Mucosa of stomach (tissue), 1 donor: ENCODE measurements around the gene QPRT.
"Not testable (repeated sequence)": the region's sequence is repeated elsewhere in the genome, so short reads cannot be mapped to it uniquely, and the experiment has no call there.

ENCODE experiments used
- H3K27me3 ChIP-seq: one replicate; pipeline ENCODE4 v1.7.0; 2013; ENCODE audit warnings: mild to moderate bottlenecking, low read length; ENCODE audit not compliant: control insufficient read depth, insufficient read depth
- H3K36me3 ChIP-seq: one replicate; pipeline ENCODE4 v1.7.0; 2013; ENCODE audit warnings: low read length; ENCODE audit not compliant: control insufficient read depth, insufficient read depth
- H3K4me1 ChIP-seq: one replicate; pipeline ENCODE4 v1.7.0; 2013; ENCODE audit warnings: mild to moderate bottlenecking, low read length; ENCODE audit not compliant: control insufficient read depth, insufficient read depth
- H3K4me3 ChIP-seq: one replicate; pipeline ENCODE4 v1.7.0; 2013; ENCODE audit warnings: low read length
- H3K9ac ChIP-seq: one replicate; pipeline ENCODE4 v1.7.0; 2013; ENCODE audit warnings: mild to moderate bottlenecking, low read length, moderate library complexity
- H3K9me3 ChIP-seq: one replicate; pipeline ENCODE4 v1.7.0; 2013; ENCODE audit warnings: mild to moderate bottlenecking, low read length, moderate library complexity; ENCODE audit not compliant: control insufficient read depth
- donor health status: Pancreatic carcinoma.

Gene QPRT

DNA sequence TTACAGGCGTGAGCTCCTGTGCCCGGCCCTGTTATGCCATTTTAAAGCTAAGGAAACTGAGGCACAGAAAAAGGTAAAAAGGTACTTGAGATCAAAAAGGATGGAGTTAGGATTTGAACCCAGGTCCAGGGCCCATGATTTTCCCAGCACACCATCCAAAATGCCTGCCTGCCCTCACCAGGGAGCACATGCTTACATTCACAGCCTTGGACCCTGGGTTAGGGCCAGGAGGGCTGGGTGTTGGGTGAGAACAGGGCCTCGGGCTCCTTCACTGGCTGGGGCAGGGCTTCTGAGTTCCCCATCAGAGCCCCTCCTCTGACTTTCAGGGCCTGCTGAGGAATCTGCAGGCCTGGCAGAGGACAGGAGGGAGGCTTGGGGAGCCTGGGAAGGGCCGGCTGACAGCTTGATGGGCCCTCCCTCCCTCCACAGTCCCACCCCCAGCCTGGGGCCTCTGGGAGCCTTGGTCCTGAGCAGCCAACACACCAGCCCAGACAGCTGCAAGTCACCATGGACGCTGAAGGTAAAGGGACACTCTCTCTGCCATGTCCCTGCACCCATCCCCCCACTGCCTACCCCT is at the start of gene QPRT:
QPRT (plus strand) TSS at position 490 of the 577 bp plus-strand sequence; CDS start at position 508, 18 bp downstream.
- Histone ChIP-seq H3K36me3 (no peaks in the 10 kb centered on the region), H3K9ac (no peak within 1 kb of the TSS), H3K9me3 (no peaks in the 10 kb centered on the region), H3K4me3 (no peak within 1 kb of the TSS), H3K4me1 (no peaks in the 10 kb centered on the region), H3K27me3 (no peaks in the 10 kb centered on the region)

DNA sequence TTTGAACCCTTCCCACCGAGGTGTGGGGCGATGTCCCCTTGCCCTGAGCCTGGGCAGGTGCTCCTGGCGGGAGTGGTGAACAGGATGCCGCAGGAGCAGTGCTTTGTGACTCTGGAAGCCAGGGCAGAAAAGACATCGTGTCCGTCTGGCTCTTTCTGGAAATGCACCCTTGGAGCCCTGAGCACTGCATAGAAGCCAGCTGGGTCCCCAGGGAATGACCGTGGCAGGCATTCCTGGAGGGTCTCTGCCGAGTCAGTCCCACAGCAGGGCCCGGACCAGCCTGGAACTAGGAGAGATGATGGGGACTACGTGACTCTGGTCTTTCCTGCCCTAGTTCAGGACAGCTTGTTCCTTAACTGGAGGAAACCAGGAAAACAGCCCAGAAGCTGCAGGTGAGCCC is 49.7 kb upstream of the QPRT start:
- not testable (repeated sequence) for H3K9ac ChIP-seq, H3K27me3 ChIP-seq, H3K4me1 ChIP-seq, H3K4me3 ChIP-seq, H3K36me3 ChIP-seq, H3K9me3 ChIP-seq

DNA sequence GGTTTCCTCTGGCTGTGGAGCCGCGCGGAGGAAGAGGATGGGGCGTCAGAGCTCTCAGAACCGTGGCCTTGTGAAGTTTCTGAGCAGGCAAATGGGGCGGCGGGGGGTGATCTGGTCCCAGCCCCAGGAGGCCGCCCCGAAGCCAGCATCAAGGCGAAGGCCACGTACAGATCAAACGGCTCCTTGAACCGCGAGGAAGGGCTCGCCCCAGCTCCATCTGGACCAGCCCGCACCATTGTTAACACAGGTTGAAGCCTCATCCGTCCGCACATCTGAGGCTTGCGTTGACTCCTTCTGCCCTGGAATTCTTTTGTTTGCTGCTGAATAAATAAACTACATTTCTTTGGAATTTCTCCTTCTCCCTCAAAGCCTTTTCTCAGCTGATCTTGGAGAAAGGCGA is 47.3 kb upstream of the QPRT start:
- H3K4me3 ChIP-seq, H3K27me3 ChIP-seq, H3K36me3 ChIP-seq, H3K9me3 ChIP-seq, H3K9ac ChIP-seq, H3K4me1 ChIP-seq: not testable (repeated sequence)

DNA sequence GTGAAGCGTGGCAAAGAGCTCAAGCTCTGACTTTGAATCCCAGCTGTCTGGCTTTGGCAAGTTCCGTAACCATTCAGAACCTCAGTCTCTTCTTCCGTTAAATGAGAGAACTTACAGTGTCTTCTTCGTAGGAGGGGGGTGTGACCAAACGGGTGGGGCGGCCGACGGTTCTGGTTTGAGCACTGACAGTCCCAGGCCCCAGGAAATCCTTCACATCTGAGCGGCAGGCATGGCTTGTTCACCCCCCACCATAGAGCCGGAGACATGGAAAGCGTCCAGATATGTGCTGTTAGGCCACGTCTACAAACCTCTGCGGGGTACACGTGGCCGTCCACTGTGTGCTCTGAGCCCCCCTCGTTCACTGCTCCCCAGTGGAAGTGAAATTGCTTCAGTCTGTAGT is 43.1 kb upstream of the QPRT start:
- H3K9ac ChIP-seq, H3K27me3 ChIP-seq, H3K36me3 ChIP-seq, H3K4me3 ChIP-seq, H3K9me3 ChIP-seq, H3K4me1 ChIP-seq: not testable (repeated sequence)

DNA sequence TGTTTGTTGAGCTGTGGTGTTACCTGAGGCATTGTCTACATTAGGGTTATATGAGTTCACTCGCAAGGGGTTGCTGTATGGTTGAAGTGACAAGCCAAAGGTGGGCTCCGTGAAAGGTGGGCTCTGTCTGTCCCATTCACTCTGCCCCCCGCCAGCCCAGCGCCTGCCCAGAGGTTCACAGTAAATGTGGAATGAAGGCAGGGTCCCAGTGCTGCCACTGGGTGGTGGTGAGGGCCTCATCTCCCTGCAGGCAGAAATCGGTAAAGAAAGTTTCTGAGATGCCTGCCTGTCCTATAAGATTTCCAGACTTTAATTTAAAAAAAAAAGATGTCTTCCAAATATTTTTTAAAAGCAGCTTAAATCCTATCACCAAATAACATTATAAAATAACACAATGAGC is 42.6 kb upstream of the QPRT start:
- not testable (repeated sequence) for H3K9ac ChIP-seq

DNA sequence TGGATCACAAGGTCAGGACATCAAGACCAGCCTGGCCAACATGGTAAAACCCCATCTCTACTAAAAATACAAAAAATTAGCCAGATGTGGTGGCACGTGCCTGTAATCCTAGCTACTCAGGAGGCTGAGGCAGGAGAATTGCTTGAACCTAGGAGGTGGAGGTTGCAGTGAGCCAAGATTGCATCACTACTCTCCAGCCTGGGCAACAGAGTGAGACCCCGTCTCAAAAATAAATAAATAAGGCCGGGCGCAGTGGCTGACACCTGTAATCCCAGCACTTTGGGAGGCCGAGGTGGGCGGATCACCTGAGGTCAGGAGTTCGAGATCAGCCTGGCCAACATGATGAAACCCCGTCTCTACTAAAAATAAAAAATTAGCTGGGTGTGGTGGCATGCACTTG is 40.2 kb upstream of the QPRT start:
- not testable (repeated sequence) for H3K36me3 ChIP-seq, H3K4me1 ChIP-seq, H3K9ac ChIP-seq, H3K9me3 ChIP-seq, H3K27me3 ChIP-seq, H3K4me3 ChIP-seq

More for the DNA sequence above, 42.6 kb upstream of the QPRT start:
- H3K36me3 ChIP-seq, H3K9me3 ChIP-seq, H3K4me3 ChIP-seq, H3K27me3 ChIP-seq, H3K4me1 ChIP-seq: not testable (repeated sequence)

DNA sequence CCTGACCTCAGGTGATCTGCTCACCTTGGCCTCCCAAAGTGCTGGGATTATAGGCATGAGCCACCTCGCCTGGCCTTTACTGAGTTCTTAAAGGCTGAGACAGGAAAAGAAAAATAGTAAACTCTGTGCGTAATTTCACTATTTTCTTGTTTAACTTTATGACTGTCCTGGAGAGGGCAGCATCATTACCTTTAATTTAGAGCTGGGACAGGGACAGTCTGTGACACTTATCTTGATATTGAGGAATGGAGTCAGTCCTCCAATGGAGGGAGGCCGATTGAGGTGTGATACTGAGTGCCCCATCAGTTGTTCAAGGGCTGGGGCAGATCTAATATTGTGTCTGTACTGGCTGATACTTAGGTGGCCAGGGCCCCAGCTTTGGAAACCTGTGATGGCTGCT is 37.4 kb upstream of the QPRT start:
- Histone ChIP-seq H3K36me3 (no peaks in the 10 kb centered on the region), H3K9me3 (no peaks in the 10 kb centered on the region), H3K9ac (no peak overlapping the region), H3K27me3 (peaks cover 2% of the 10 kb centered on the region), H3K4me1 (no peaks in the 10 kb centered on the region), H3K4me3 (no peak overlapping the region)

DNA sequence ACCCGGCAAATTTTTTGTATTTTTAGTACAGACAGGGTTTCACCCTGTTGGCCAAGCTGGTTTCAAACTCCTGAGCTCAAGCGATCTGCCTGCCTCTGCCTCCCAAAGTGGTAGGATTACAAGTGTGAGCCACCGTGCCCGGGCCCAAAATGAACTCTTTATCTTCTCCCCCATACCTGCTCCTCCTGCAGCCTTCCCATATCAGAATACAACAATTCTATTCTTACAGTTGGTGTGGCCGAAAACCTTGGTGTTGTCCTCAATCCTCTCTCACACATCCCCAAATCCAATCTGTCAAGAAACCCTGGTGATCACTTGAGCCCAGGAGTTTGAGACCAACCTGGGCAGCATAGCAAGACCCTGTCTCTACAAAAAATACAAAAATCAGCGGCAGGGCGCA is 35.4 kb upstream of the QPRT start:
- H3K36me3 ChIP-seq: no peaks in the 10 kb centered on the region
- H3K9me3 ChIP-seq: no peaks in the 10 kb centered on the region
- peaks cover 2% of the 10 kb centered on the region for H3K27me3 ChIP-seq
- H3K4me3 ChIP-seq: no peak overlapping the region
- no peak overlapping the region for H3K9ac ChIP-seq
- H3K4me1 ChIP-seq: no peaks in the 10 kb centered on the region

DNA sequence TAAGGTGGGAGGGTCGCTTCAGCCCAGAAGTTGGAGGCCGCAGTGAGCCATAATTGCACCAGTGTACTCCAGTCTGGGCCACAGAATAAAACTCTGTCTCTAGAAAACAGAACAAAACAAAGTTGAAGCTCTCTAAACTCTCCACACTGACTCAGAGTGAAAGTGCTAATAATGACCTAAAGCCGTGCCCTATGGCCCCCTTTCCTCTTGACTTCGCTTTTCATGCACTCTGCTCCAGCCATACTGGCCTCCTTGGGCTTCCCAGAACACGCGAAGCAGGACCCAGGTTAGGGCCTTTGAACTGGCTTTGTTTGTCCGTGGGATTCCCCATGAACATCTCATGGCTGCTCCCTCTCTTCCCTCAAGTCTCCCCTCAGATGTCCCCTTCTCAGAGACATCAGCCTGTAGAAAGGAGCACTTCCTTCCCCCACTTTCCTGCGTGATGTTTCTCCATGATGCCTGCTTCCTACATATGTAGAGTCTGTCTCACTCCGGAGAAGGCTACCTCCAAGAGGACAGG is 34.6 kb upstream of the QPRT start:
- H3K4me1 ChIP-seq: no peaks in the 10 kb centered on the region
- no peak overlapping the region for H3K9ac ChIP-seq
- no peaks in the 10 kb centered on the region for H3K9me3 ChIP-seq
- H3K4me3 ChIP-seq: no peak overlapping the region
- no peaks in the 10 kb centered on the region for H3K36me3 ChIP-seq
- H3K27me3 ChIP-seq: peaks cover 2% of the 10 kb centered on the region

DNA sequence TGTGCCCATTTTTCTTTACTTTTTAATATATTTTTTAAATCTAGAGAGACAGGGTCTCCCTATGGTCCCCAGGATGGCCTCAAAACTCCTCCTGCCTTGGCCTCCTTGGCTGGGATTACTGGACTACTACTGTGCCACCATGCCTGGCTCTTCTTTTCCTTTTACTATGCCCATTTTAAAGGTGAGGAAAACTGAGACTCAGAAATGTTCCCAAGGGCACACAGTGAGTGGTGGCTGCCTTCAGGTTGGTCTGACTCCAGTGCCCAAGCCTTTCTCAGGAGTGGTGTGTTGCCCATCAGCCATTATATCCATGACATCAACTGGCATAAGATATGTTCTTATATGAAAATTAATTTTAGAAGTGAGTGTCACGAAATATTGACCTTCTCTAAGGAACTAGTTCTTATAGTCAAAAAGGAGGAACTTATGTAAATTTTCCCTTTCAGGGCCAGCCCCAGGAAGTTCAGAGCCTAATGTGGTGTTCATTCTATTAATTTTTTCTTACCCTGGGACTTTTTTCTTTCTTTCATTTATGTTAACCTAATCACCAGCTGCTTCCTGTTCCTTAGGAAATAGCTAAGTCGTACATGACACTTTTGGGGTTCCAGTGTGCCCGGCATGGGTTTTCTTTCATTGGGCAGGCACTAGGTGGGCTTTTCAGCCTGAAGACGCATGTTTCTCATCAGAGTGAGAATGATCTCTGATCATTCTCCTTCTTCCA is 33.8 kb upstream of the QPRT start:
- Histone ChIP-seq H3K27me3 (peaks cover 2% of the 10 kb centered on the region), H3K4me1 (no peaks in the 10 kb centered on the region), H3K9ac (no peak overlapping the region), H3K36me3 (no peaks in the 10 kb centered on the region), H3K9me3 (no peaks in the 10 kb centered on the region), H3K4me3 (no peak overlapping the region)

DNA sequence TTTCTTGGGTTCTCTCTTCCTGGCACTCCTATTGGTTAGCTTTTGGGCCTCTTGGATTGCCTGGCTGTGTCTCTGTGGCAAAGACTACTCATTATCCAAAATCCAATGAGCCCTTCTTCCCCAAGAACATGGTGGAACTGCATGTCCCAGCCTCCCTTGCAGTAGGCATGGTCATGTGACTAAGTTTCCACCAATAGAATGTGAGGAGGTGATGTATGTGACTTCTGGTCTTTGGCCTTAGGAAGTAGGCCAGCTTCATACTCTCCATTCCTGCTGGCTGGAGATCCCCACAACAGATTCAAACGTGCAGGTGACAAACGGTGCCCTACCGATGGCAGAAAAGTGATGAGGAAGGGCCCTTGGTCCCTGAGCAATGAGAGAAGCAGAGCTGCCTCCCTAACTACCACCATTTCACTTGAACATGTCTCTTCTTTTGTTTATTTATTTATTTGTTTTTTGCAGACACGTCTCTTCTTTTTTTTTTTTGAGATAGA is 33.2 kb upstream of the QPRT start:
- H3K9ac ChIP-seq: no peak overlapping the region
- no peak overlapping the region for H3K4me3 ChIP-seq

DNA sequence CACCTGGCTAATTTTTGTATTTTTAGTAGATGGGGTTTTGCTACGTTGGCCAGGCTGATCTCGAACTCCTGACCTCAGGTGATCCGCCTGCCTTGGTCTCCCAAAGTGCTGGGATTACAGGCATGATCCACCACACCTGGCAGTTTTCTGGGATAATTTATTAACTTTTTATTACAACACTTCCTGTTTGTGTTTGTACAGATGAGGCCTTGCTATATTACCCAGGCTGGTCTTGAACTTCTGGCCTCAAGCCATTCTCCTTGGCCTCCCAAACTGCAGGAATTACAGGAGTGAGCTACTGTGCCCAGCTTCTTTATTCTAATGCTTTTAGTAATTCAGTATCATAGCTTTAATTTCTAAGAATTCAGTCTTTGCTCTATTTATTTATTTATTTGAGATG is 32.0 kb upstream of the QPRT start:
- Histone ChIP-seq H3K9ac (no peak overlapping the region), H3K4me3 (no peak overlapping the region), H3K27me3 (no peaks in the 10 kb centered on the region), H3K9me3 (no peaks in the 10 kb centered on the region), H3K4me1 (no peaks in the 10 kb centered on the region), H3K36me3 (no peaks in the 10 kb centered on the region)

More for the DNA sequence above, 33.2 kb upstream of the QPRT start:
- no peaks in the 10 kb centered on the region for H3K4me1 ChIP-seq
- no peaks in the 10 kb centered on the region for H3K9me3 ChIP-seq
- H3K27me3 ChIP-seq: peaks cover 2% of the 10 kb centered on the region
- no peaks in the 10 kb centered on the region for H3K36me3 ChIP-seq
